HTERT RPE-1 (cell line): ENCODE data around the gene ZNF701.
"Not testable (repeated sequence)": the region's sequence is repeated elsewhere in the genome, so short reads cannot be mapped to it uniquely, and the experiment has no call there.

Experiments used
- in situ Hi-C: fragments of 300-500 bp; cut with MboI; formaldehyde crosslinking; loops from 4 replicates; pipeline ENCODE4 v1.14.3; 2020; ENCODE audit warnings: low sequenced_read_pairs

Gene ZNF701

DNA sequence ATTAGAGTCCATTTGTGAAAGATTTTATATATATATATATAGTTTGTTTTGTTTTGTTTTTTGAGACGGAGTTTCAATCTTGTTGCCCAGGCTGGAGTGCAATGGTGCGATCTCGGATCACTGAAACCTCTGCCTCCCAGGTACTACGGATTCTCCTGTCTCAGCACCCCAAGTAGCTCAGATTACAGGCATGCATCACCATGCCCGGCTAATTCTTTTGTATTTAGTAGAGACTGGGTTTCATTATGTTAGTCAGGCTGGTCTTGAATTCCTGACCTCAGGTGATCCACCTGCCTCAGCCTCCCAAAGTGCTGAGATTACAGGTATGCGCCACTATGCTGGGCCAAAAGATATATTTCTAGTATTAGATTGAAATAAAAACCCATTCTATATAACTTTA is 4.0 kb upstream of the ZNF701 start:
- in situ Hi-C loops, result no loop called here

- in situ Hi-C loops, result no loop called here
These were observed 3.5 kb upstream of the ZNF701 start for GRCh38 chr19:52566588-52566987.

DNA sequence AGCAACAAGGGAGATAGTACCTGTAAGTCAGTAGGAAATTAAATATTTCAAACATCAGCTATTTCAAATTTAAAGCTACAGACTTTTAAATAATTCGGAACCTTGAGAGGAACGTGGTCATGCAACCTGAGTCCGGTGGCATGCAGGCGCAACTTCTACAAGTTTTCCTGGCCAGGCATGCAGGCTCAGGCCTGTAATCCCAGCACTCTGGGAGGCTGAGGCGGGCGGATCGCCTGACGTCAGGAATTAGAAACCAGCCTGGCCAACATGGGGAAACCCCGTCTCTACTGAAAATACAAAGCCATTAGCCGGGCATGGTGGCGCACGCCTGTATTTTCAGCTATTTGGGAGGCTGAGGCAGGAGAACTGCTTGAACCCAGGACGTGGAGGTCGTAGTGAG is 2.2 kb upstream of the ZNF701 start:
- in situ Hi-C loops, result no loop called here

DNA sequence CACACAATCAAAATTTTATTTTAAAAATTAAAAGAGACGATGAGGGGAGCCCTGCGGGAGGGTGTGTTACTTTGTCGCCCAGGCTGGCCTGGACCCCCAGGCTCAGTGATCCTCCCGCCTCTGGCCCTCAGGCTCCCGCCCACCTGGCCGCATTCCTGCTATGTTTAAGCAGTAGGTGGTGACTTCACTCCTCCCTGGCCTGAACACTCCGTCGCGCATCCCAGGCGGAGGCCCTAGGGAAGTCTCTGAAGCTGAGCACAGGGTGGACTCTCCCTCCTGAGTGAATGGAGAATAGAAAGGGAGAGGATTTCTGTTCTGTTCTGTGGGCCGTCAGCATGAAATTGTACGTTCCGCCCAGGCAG is 468 bp upstream of the ZNF701 start:
- in situ Hi-C loops, result not testable (repeated sequence)

DNA sequence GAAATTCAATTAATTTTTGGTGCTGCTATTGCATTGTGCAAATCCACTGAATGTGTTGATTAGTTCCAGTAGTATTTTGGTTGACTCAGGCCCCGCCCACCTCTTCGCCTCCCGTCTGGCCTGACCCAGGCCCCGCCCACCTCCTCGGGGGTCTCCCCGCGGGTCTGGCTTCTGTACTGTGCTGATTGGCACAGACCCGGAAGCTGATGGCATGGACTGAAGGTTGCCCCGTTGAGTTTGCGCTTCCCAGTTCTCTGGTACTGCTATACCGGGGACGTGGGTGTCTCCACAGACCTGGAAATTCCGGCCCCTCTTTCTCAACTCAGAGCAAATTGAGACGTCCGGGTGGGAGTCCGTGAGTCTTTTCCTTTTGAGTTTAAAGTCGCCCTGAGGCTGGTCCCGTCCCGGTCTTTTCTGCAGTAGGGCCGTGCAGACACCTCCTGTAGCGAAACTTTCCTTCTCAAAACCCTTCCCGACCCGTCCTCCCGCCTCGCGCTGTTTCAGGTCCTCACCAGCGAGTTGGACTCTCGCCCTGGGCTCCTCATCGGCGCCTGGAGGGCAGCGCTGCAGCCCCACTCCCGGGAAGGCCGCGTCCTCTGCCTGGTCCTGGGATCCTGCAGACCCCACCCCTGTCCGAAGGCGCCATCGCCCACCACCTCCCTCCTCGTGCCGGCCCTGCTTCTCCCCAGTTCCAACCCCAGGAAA is 14.8 kb downstream of the ZNF701 start:
- in situ Hi-C loops, result no loop called here

GRCh38 chr19:52585604-52586003 is 15.5 kb downstream of the ZNF701 start:
- in situ Hi-C loops, result no loop called here

GRCh38 chr19:52590728-52591127 is 20.6 kb downstream of the ZNF701 start:
- in situ Hi-C loops, result no loop called here

- in situ Hi-C loops, result no loop called here
These were observed 22.2 kb downstream of the ZNF701 start for GRCh38 chr19:52592301-52592700.

GRCh38 chr19:52593441-52593840 is 23.4 kb downstream of the ZNF701 start:
- in situ Hi-C loops, result not testable (repeated sequence)

DNA sequence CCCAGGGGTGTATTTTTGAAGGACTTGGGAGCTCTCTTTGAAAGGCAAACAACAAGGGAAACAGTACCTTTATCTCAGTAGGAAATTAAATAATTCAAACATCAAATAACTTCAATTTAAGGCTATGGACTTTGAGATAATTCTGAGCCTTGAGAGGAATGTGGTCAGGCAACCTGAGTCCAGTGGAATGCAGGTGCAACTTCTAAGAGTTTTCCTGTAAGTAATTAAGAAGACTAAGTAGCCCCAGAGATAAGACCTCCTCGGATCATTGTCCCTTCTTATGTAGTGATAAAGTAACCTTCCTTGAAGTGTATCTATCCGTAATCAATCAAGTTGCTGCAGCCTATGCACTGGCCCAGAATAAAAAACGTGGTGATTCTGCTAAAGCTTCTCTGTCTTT is 29.2 kb downstream of the ZNF701 start:
- in situ Hi-C loops, result no loop called here

GRCh38 chr19:52600639-52601024 is 30.5 kb downstream of the ZNF701 start:
- in situ Hi-C loops, result no loop called here

DNA sequence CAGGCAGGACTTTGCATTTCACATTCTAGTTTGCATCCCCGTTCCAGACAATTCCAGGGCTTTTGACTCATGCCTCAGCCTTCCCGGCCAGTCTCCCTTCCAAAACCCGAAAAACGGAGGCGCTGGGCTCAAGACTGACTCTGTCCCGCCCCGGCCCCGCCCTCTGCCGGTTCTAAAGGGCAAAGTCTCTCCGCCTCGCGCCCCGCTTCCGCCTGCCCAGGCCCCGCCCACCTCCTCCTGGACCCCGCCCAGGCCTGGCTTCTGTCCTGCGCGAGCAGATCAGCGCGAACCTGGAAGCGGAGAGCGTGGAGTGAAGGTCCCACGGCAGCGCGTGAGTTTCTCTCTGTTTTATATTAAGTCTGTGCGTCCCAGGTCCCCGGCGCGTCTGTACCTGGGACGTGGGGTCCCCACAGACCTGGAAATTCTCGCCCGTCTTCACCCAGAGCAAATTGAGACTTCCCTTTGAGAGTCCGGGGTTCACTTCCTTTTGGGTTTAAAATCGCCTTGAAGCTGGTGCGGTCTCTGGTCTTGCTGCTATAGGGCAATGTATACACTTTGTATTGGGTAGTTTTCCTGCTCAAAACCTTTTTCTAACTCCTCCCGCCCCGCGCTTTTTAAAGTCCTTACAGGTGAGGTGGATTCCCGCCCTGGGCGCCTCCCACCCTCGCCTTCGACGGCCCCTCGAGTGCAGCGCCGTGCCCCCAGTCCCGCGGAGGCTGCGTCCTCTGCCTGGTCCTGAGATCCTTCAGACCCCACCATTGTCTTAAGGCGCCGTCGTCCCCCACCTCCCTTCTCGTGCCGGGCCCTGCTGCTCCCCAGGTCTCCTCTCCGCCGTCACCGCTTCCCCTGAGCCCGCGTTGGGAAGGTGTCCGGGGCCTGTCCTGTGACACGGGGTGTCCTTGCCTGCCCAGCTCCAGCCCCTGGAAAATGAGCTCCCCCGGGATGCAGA is 31.2 kb downstream of the ZNF701 start:
- in situ Hi-C loops, result no loop called here

GRCh38 chr19:52601974-52602366 is 31.9 kb downstream of the ZNF701 start:
- in situ Hi-C loops, result not testable (repeated sequence)

- in situ Hi-C loops, result no loop called here
These were observed 32.9 kb downstream of the ZNF701 start for GRCh38 chr19:52602941-52603340.

- in situ Hi-C loops, result no loop called here
These were observed 33.6 kb downstream of the ZNF701 start for GRCh38 chr19:52603558-52604207.

DNA sequence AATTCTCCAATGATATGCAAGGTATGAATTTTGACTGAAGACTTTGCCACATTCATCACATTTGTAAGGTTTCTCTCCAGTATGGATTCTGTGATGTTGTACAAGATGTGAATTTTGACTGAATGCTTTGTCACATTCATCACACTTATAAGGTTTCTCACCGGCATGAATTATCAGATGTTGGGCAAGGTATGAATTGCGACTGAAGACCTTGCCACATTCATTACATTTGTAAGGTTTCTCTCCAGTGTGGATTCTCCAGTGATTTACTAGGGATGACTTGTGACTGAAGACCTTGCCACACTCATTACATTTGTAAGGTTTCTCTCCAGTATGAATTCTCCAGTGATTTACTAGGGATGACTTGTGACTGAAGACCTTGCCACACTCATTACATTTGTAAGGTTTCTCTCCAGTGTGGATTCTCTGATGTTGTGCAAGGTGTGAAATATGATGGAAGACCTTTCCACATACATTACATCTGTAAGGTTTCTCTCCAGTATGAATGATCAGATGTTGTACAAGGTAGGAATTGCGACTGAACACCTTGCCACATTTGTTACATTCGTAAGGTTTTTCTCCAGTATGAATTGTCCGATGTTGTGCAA is 43.3 kb downstream of the ZNF701 start:
- in situ Hi-C loops, result no loop called here

DNA sequence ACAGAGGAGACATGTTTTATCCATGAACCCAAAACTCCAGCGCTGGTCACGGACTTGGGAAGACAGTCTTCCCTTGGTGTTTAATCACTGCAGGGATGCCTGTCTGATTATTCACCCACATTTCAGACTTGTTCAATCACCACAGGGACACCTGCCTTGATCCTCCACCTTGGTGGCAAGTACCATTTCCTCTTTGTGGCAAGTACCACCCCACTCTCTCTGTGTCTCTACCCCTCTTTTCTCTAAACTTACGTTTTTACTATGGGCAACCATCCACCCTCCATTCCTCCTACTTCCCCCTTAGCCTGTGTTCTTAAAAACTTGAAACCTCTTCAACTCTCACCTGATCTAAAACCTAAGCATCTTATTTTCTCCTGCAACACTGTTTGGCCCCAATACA is 51.3 kb downstream of the ZNF701 start:
- in situ Hi-C loops, result no loop called here

GRCh38 chr19:52622261-52622660 is 52.2 kb downstream of the ZNF701 start:
- in situ Hi-C loops, result no loop called here

- in situ Hi-C loops, result no loop called here
These were observed 56.8 kb downstream of the ZNF701 start for GRCh38 chr19:52626915-52627314.

DNA sequence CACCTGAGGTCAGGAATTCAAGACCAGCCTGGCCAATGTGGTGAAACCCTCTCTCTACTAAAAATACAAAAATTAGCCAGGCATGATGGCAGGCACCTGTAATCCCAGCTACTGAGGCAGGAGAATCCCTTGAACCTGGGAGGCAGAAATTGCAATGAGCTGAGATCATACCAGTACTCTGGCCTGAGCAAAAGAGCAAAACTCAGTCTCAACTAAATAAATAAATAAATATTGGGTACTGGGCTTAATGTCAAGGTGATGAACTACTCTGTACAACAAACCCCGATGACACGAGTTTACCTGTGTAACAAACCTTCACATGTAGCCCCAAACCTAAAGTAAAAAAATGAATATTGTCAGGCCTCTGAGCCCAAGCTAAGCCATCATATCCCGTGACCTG is 57.4 kb downstream of the ZNF701 start:
- in situ Hi-C loops, result not testable (repeated sequence)
